GM23338 (cell line): ENCODE results near the gene YIF1A.

Source experiments
- CREB1 ChIP-seq: fragments of 250-450 bp; sonication (Bioruptor Pico); IDR thresholded peaks from 2 replicates; pipeline ENCODE4 v1.5.0; 2020; ENCODE audit warnings: low read depth, mild to moderate bottlenecking, moderate library complexity
- CTCF ChIP-seq, 2 experiments: fragments of 200-600 bp in 1 of 2; sonication (generic) in 1 of 2; conservative IDR thresholded peaks; 2 replicates each; pipeline versions ENCODE4 v1.5.1 to v1.6.1; 2016 to 2017; ENCODE audit warnings: antibody characterized with exemption in 2 of 2, low read depth in 2 of 2, mild to moderate bottlenecking in 2 of 2, moderate library complexity in 1 of 2
- ETS1 ChIP-seq: IDR thresholded peaks from 2 replicates; pipeline ENCODE4 v1.6.1; 2016; ENCODE audit warnings: antibody characterized with exemption
- EZH2 ChIP-seq: fragments of 200-600 bp; sonication (generic); IDR thresholded peaks from one replicate; pipeline ENCODE4 v1.8.0; 2017; ENCODE audit warnings: antibody characterized with exemption, mild to moderate bottlenecking, low read depth; ENCODE audit not compliant: unreplicated experiment
- EZH2phosphoT487 ChIP-seq: fragments of 200-600 bp; sonication (generic); IDR thresholded peaks from one replicate; pipeline ENCODE4 v1.8.1; 2018; ENCODE audit warnings: antibody characterized with exemption; ENCODE audit not compliant: unreplicated experiment
- JUNB ChIP-seq: IDR thresholded peaks from one replicate; pipeline ENCODE4 v1.6.1; 2016; ENCODE audit warnings: antibody characterized with exemption; ENCODE audit not compliant: unreplicated experiment
- NANOG ChIP-seq: IDR thresholded peaks from 2 replicates; pipeline ENCODE4 v1.6.1; 2016; ENCODE audit warnings: antibody characterized with exemption, borderline replicate concordance
- POLR2AphosphoS5 ChIP-seq: IDR thresholded peaks from 2 replicates; pipeline ENCODE4 v1.6.1; 2016; ENCODE audit warnings: antibody characterized with exemption, low read depth
- REST ChIP-seq: IDR thresholded peaks from one replicate; pipeline ENCODE4 v1.6.1; 2018; ENCODE audit warnings: antibody characterized with exemption; ENCODE audit not compliant: unreplicated experiment
- STAT1 ChIP-seq: IDR thresholded peaks from one replicate; pipeline ENCODE4 v1.6.1; 2016; ENCODE audit warnings: antibody characterized with exemption; ENCODE audit not compliant: unreplicated experiment
- ZNF331 ChIP-seq: fragments of 250-450 bp; sonication (Bioruptor Pico); IDR thresholded peaks from 2 replicates; pipeline ENCODE4 v1.5.0; 2020; ENCODE audit warnings: low read depth, mild to moderate bottlenecking, moderate library complexity
- ZNF462 ChIP-seq: fragments of 250-450 bp; sonication (Bioruptor Pico); IDR thresholded peaks from 2 replicates; pipeline ENCODE4 v1.5.0; 2020; ENCODE audit warnings: mild to moderate bottlenecking, moderate library complexity

- no peak for TF ChIP-seq EZH2phosphoT487
- TF ChIP-seq CTCF (conservative IDR thresholded peaks at IDR 0.05; ENCODE audit: low read depth in 2 of 2), result no peak
- TF ChIP-seq ZNF331, result no peak
- no peak for TF ChIP-seq POLR2AphosphoS5
- TF ChIP-seq CREB1 (CRISPR knock-in tag), result no peak
- TF ChIP-seq ETS1, result no peak
- no peak for TF ChIP-seq JUNB
- TF ChIP-seq EZH2, result no peak
- TF ChIP-seq REST, result no peak
- TF ChIP-seq NANOG, result no peak
- TF ChIP-seq ZNF462 (CRISPR knock-in tag), result no peak
- TF ChIP-seq STAT1, result no peak
These were observed 20.5 kb upstream of the YIF1A start for GRCh38 chr11:66309475-66309874.
